Raji (cell line): ENCODE results near the gene DUSP7.

Experiments used
- POLR2A ChIP-seq: IDR thresholded peaks from 2 replicates; pipeline ENCODE4 v1.6.1; 2011; ENCODE audit warnings: low read depth, low read length, control low read depth; ENCODE audit not compliant: insufficient read depth

The DUSP7 gene, protein sequence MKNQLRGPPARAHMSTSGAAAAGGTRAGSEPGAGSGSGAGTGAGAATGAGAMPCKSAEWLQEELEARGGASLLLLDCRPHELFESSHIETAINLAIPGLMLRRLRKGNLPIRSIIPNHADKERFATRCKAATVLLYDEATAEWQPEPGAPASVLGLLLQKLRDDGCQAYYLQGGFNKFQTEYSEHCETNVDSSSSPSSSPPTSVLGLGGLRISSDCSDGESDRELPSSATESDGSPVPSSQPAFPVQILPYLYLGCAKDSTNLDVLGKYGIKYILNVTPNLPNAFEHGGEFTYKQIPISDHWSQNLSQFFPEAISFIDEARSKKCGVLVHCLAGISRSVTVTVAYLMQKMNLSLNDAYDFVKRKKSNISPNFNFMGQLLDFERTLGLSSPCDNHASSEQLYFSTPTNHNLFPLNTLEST

GRCh38 chr3:52056521-52056967 is at the start of gene DUSP7:
TSS of gene DUSP7 (minus strand) at chr3:52056571. CDS start at chr3:52056366, 205 bp downstream.
- TF ChIP-seq POLR2A, result no peak; the same call in 1 of the 2 replicates

DNA sequence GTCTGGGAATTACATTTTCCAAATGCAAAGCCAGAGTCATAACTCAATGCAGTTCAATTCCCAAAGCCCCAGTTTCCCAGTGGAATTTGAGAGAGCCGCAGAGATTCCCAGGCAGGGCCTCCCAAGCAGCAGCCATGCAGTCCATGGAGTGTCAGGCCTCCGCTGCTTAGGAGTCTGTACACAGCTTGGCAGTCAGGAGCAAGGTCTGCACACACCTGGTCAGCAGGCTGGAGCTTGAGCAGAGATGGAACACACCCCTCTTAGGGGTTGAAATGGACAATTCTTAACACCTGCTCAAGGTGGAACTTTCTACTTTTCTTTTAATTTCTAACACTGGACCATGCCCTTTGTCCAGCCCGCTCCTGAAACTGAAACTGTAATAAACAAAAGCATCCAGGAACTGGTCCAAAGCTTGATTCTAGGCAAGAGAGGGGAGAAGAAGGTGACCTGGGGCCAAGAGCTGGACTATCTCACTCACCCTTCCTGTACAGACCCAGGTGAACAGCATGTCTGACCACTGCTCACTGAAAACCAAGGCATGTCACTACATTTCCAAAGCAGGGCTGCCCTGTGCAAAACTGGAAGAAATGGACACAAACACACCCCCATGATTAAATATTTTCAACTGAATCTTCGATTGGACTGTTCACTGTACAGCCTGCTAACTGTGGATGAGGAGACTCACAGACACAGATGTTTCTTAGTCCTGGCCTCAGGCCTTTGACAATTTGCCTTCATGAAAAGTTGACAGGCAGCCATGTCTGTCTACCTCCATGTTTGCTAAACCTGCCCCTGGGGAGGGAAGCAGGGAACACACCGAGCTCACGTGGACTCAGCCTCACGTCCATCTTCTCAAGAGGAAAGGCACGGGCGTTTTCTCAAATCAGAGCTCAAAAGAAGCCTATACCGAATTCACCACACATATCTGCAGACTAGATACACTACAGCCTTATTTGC is 48.6 kb upstream of the DUSP7 start:
- no peak for TF ChIP-seq POLR2A

DNA sequence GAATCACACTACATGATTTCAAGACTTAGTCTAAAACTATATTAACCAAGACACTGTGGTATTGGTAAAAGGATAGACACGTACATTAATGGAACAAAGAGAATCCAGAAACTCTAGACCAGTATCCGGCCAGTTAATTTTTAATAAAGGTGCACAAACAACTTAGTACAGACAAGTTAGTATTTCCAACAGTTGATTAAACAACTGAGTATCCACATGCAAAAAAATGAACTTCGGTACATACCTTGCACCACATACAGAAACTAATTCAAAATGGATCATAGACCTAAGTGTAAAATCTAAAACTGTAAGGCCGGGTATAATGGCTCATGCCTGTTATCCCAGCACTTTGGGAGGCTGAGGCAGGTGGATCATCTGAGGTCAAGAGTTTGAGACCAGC is 46.6 kb upstream of the DUSP7 start:
- no peak for TF ChIP-seq POLR2A

DNA sequence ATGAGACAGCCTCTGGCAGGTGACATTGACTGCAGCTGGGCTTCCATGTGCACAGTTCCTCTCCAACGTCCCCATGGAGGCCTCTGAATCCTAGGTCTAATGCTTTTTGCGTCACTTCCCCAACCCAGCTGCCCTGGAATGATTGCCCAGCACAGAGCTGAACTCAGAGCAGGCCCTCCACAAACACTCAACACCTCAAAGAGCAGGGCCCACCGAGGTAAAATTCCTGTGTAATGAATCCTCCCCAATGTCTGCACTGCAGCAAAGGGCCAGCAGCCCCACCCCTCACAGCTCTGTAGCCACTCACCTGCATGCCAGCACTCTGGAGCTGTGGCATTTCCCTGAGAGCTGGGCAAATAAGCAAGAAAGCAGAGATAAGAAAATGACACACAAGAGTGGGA is 42.6 kb upstream of the DUSP7 start:
- TF ChIP-seq POLR2A, result no peak

- no peak for TF ChIP-seq POLR2A
These were observed 41.6 kb upstream of the DUSP7 start for GRCh38 chr3:52097851-52098507.

DNA sequence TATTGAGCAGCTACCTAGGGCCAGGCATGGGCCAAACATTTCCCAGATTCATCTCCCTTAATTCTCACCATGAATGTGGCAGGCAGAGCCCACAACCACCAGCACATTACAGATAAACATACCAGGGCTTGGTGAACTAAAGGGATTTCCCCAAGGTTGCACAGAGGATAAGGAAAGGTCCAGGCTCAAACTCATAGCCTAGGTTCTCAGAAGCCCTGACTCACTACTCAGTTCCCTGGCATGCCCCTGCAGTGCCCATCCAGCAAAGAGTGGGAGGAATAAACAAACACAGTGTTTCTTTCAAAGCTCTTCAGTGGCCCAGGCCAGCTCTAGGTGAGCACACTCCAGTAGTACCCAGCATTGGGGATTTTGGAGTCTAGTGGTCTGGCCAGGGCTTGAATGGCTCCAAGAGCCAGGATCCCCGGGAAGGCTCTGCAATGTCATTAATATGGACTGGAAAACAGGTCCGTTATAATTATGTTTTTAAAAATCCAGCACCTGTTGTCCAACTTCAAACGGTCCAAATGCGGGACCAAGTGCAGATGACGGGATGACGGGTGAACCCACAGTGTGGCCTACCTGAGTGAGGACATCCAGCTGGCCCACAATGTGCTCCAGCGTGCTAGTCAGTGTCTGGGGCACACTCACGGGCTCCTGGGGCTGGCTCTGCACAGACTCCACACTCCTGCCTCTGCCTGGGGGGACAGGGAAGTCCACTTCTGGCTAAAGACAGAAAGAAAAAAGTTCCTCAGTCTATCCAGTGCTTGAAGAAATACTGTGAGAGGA is 39.8 kb upstream of the DUSP7 start:
- TF ChIP-seq POLR2A, result no peak

DNA sequence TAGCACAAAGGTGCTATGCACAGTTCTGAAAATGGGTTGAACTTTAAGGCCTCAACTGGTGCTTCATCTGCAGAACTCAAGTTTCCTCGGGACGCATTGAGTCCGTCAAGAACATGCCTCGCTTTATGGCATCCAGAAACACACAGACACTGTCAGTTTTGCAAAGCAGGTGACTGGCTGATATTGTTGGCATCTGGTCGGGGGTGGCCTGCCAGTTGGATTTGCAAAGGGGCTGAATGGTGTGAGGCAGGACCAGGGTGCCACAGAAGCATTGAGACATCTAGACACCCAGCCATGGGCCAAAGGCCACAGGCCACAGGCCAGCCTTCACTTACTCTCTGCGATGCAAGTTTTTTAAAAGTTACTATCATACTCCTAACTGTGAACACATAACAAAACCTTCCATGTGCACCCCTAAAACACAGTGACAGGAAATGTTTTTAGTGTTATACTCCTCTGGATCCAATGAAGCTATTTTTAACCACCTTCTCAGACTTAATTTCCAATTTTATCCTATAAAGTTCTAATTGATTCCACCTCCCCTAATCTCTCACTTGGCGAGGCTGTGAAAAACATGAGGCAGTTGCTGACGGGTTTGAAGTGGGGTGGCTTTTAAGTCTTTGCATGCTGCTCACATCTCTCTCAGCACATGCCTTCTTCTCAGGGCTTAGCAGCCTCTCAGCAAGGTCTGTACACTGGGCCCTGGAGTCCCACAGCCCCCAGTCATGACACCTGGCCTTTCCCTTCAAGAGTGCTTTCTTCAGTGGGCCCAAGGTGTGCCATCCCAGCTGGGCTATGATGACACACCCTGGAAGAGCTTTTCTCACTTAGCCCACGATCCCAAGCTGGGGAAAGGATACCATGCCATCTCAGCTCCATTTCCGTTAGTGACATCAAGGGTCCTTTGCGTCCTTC is 38.5 kb upstream of the DUSP7 start:
- no peak for TF ChIP-seq POLR2A

GRCh38 chr3:52093756-52094545 is 37.6 kb upstream of the DUSP7 start:
- TF ChIP-seq POLR2A, result no peak

- TF ChIP-seq POLR2A, result no peak
These were observed 36.5 kb upstream of the DUSP7 start for GRCh38 chr3:52092891-52093290.

GRCh38 chr3:52092271-52092660 is 35.9 kb upstream of the DUSP7 start:
- TF ChIP-seq POLR2A, result no peak

- TF ChIP-seq POLR2A, result no peak
These were observed 35.4 kb upstream of the DUSP7 start for GRCh38 chr3:52091586-52092270.

GRCh38 chr3:52090933-52091468 is 34.6 kb upstream of the DUSP7 start:
- no peak for TF ChIP-seq POLR2A
